B cell (primary cell): ENCODE results near the gene HAX1. TPM values are rescaled to one million over a fixed set of nuclear protein-coding genes. Genes with fewer than 3 reads are reported as not detected.

Experiments
- ATAC-seq: fragments of 200-7000 bp; cut with Tn5 transposase; one replicate; pipeline ENCODE4 v1.10.0; 2021; ENCODE audit warnings: low read depth, mild to moderate bottlenecking, moderate number of reproducible peaks, moderate library complexity
- CTCF ChIA-PET: fragments of 350-600 bp; sonication (Branson Sonifier 250); formaldehyde crosslinking; loops from one replicate; lab custom pipeline; 2021; ENCODE audit warnings: antibody characterized with exemption, inconsistent platforms; lab: Charles Lee
- POLR2A ChIA-PET: fragments of 350-600 bp; sonication (Branson Sonifier 250); formaldehyde crosslinking; loops from one replicate; lab custom pipeline; 2021; ENCODE audit warnings: antibody characterized with exemption; lab: Charles Lee
- DNase-seq: peaks from one replicate; pipeline ENCODE4 v3.0.0; 2013
- H2AFZ ChIP-seq: 2 replicates; pipeline ENCODE4 v1.6.1; 2012; ENCODE audit warnings: mild to moderate bottlenecking, low read depth, low read length; ENCODE audit not compliant: insufficient read depth, poor library complexity, severe bottlenecking
- H3K27ac ChIP-seq, 2 donors: 1 replicate in 1 of 2; 2 replicates in 1 of 2; pipeline ENCODE4 v1.5.1; 2012 to 2013; ENCODE audit warnings: low read length in 2 of 2, mild to moderate bottlenecking in 2 of 2, moderate library complexity in 1 of 2
- H3K27me3 ChIP-seq, 4 experiments: fragments of 200-600 bp in 1 of 4; sonication (generic) in 1 of 4; replicated peaks in 1 of 4; 1 replicate in 2 of 4; 2 replicates in 2 of 4; pipeline versions ENCODE4 v1.6.1 to v1.7.0; 2013 to 2016; ENCODE audit warnings: low read length in 3 of 4, mild to moderate bottlenecking in 2 of 4, mixed read lengths in 1 of 4, moderate library complexity in 1 of 4; ENCODE audit not compliant: insufficient read depth in 4 of 4, control insufficient read depth in 3 of 4; ENCODE audit errors: control extremely low read depth in 1 of 4
- H3K36me3 ChIP-seq, 2 experiments: replicated peaks in 1 of 2; 1 replicate in 1 of 2; 2 replicates in 1 of 2; pipeline versions ENCODE4 v1.6.1 to v1.7.1; 2013; ENCODE audit warnings: low read length in 1 of 2; ENCODE audit not compliant: insufficient read depth in 2 of 2, control insufficient read depth in 1 of 2; ENCODE audit errors: control extremely low read depth in 1 of 2, extremely low read depth in 1 of 2
- H3K4me1 ChIP-seq, 2 donors: fragments of 200-600 bp in 1 of 2; sonication (generic) in 1 of 2; 1 replicate in 1 of 2; 2 replicates in 1 of 2; pipeline versions ENCODE4 v1.5.1 to v1.6.1; 2013 to 2017; ENCODE audit warnings: low read length in 2 of 2; ENCODE audit not compliant: control insufficient read depth in 2 of 2, insufficient read depth in 2 of 2
- H3K4me2 ChIP-seq: replicated peaks from 2 replicates; pipeline ENCODE3; 2012; ENCODE audit warnings: mild to moderate bottlenecking, low read depth, low read length; ENCODE audit not compliant: poor library complexity, severe bottlenecking
- H3K4me3 ChIP-seq, 5 experiments: fragments of 200-600 bp in 1 of 5; sonication (generic) in 1 of 5; 1 replicate in 3 of 5; 2 replicates in 2 of 5; pipeline versions ENCODE4 v1.5.1 to v1.7.0; 2011 to 2016; ENCODE audit warnings: low read length in 4 of 5, mild to moderate bottlenecking in 4 of 5, low read depth in 2 of 5, control low read depth in 1 of 5, moderate library complexity in 1 of 5; ENCODE audit not compliant: insufficient read depth in 1 of 5; ENCODE audit errors: control extremely low read depth in 1 of 5, extremely low read depth in 1 of 5
- H3K79me2 ChIP-seq: fragments of 200-600 bp; sonication (generic); one replicate; pipeline ENCODE4 v1.6.0; 2016; ENCODE audit warnings: low read length; ENCODE audit not compliant: control insufficient read depth, insufficient read depth
- H3K9ac ChIP-seq: fragments of 200-600 bp; sonication (generic); 2 replicates; pipeline ENCODE4 v1.6.1; 2017; ENCODE audit warnings: mild to moderate bottlenecking, low read length, moderate library complexity
- H3K9me3 ChIP-seq, 3 donors: one replicate each; pipeline versions ENCODE4 v1.6.1 to v1.7.1; 2013; ENCODE audit warnings: low read length in 2 of 3; ENCODE audit not compliant: control insufficient read depth in 2 of 3, insufficient read depth in 1 of 3; ENCODE audit errors: control extremely low read depth in 1 of 3
- H4K20me1 ChIP-seq: 2 replicates; pipeline ENCODE4 v1.6.0; 2012; ENCODE audit warnings: mild to moderate bottlenecking, low read length; ENCODE audit not compliant: insufficient read depth, control insufficient read depth, poor library complexity, severe bottlenecking
- H3K27ac Mint-ChIP-seq: one replicate; pipeline ENCODE4 v1.8.0; 2021; ENCODE audit warnings: mixed read lengths
- H3K27me3 Mint-ChIP-seq: one replicate; pipeline ENCODE4 v1.8.0; 2021; ENCODE audit warnings: mixed read lengths
- H3K4me1 Mint-ChIP-seq: one replicate; pipeline ENCODE4 v1.8.0; 2021; ENCODE audit warnings: mixed read lengths
- H3K4me3 Mint-ChIP-seq: one replicate; pipeline ENCODE4 v1.8.0; 2021; ENCODE audit warnings: mixed read lengths
- H3K9me3 Mint-ChIP-seq: one replicate; pipeline ENCODE4 v1.8.0; 2022; ENCODE audit warnings: mixed read lengths; ENCODE audit not compliant: insufficient read depth
- CTCF ChIP-seq: fragments of 200-600 bp; IDR thresholded peaks from one replicate; pipeline ENCODE4 v1.8.0; 2022; ENCODE audit warnings: antibody characterized with exemption, mild to moderate bottlenecking
- EZH2 ChIP-seq: IDR thresholded peaks from 2 replicates; pipeline ENCODE4 v1.6.1; 2012; ENCODE audit warnings: borderline replicate concordance, low read depth, mild to moderate bottlenecking, moderate library complexity, low read length; ENCODE audit not compliant: insufficient read depth, poor library complexity, severe bottlenecking
- WGBS: methylation state at CpG from one replicate; pipeline ENCODE4 v1.1.5; 2013; ENCODE audit warnings: missing lambda C conversion rate; ENCODE audit not compliant: insufficient coverage; 5-methylcytosine and 5-hydroxymethylcytosine counted together
- intact Hi-C: fragments of 100-400 bp; cut with micrococcal nuclease; formaldehyde crosslinking; loops from one replicate; pipeline ENCODE4 v1.10.0; 2022
- polyA minus RNA-seq: library from RNA; depleted of rRNA, polyadenylated mRNA; stranded (reverse); fragments of >200 nt; gene quantifications from 2 replicates; pipeline ENCODE4 v1.2.3, GENCODE V29; 2012
- polyA plus RNA-seq: library from polyadenylated mRNA; depleted of rRNA; stranded (reverse); fragments of >200 nt; gene quantifications from 2 replicates; pipeline ENCODE4 v1.2.3, GENCODE V29; 2012
- total RNA-seq, 2 donors: library from RNA; stranded (reverse); fragments of 120-200 nt in 1 of 2; gene quantifications; 1 replicate in 1 of 2; 2 replicates in 1 of 2; pipeline versions ENCODE4 v1.2.3 to v1.2.4, GENCODE V29; 2013 to 2022

Gene HAX1
- total RNA-seq (74.2 and 85.7 TPM in 2 replicates), polyA plus RNA-seq (80.9 and 88.8 TPM in 2 replicates), polyA minus RNA-seq (50.7 and 55.6 TPM in 2 replicates)
- 107 TPM for total RNA-seq (2013)

- Mint-ChIP-seq H3K9me3 (no peaks in the 10 kb centered on the region), H3K27ac (peak within 1 kb of the TSS; percentile 94), H3K4me3 (peak within 1 kb of the TSS; percentile 90), H3K4me1 (peaks cover 34% of the 10 kb centered on the region), H3K27me3 (no peaks in the 10 kb centered on the region)
- peak within 1 kb of the TSS; percentile 87 for H3K4me2 ChIP-seq
- H3K27me3 ChIP-seq, result no peaks in the 10 kb centered on the region
- H3K27ac ChIP-seq, result peak within 1 kb of the TSS; percentile 90 to 93
- H3K4me3 ChIP-seq, result peak within 1 kb of the TSS; percentile 88 to 99 (median 90)
- peak within 1 kb of the TSS; percentile 84 for H2AFZ ChIP-seq
- H3K9ac ChIP-seq, result peak within 1 kb of the TSS; percentile 90
- under 1% methylated on average over 37 of the region's 47 CpGs for WGBS
- H3K9me3 ChIP-seq, result no peaks in the 10 kb centered on the region
- DNase-seq, result peak; percentile 99
- POLR2A ChIA-PET, result interaction anchor here (0.6 to 1.2 kb wide), 10 partner anchors 38 to 901 kb away, joined by 3 to 11 read pairs (median 4); partner anchors contain the start of gene KRTCAP2
- ATAC-seq, result peak; percentile 91
- peaks cover 14 to 21% of the 10 kb centered on the region in 2 donors for H3K4me1 ChIP-seq
- intact Hi-C loops, result loop anchor here (1.0 to 5.0 kb wide), 12 partner anchors 52 to 760 kb away; partner anchors contain the start of genes CRTC2, ILF2, RPS27 and UBAP2L
- peaks cover 12% of the 10 kb centered on the region for H3K79me2 ChIP-seq
- CTCF ChIA-PET, result interaction anchor here (0.7 to 7.4 kb wide), 18 partner anchors 13 to 762 kb away, joined by 3 to 52 read pairs (median 4); partner anchors contain the start of genes CHTOP, RPS27 and UBAP2L
- no peaks in the 10 kb centered on the region for H4K20me1 ChIP-seq
- H3K36me3 ChIP-seq, result peaks cover 0 to 34% of the 10 kb centered on the region in 2 experiments
- TF ChIP-seq EZH2 (no peak), CTCF (peak; percentile 82)
Measured at GRCh38 chr1:154272217-154272998, at the start of gene HAX1. TSS of gene HAX1 (plus strand) at chr1:154272629. CDS start at chr1:154272724, 95 bp downstream.
